Measurements from ENCODE around the gene CCDC27. TPM values are rescaled to one million over a fixed set of nuclear protein-coding genes. Genes with fewer than 3 reads are reported as not detected.

The CCDC27 gene
- total and polyA plus RNA-seq, 3 donors from 2014 or later = 10.6 to 28.4 (median 18.3) TPM

GRCh38 chr1:3775490-3776230, 23.4 kb downstream of the CCDC27 start:
- no peaks in the 10 kb centered on the region for H3K27me3 ChIP-seq
- no peaks in the 10 kb centered on the region for H3K36me3 ChIP-seq (ENCODE audit: low read depth, missing control alignments)
- H3K4me3 ChIP-seq = no peak overlapping the region
- no peaks in the 10 kb centered on the region for H3K9me3 ChIP-seq
- TF ChIP-seq CTCF (IDR thresholded peaks at IDR 0.05) (no peak), POLR2A (IDR thresholded peaks at IDR 0.05) (no peak)
- intact Hi-C loops (cut with DNase I; ENCODE audit: low total_unique reads) = no loop called here
- 50% methylated on average over 27 of the region's 27 CpGs; no CpG with 5 or more reads in 1 of the 2 donors for WGBS, 2 donors
- peak overlapping the region; percentile 76 for H3K27ac ChIP-seq
- DNase-seq = peak; percentile 80
- peaks cover 39% of the 10 kb centered on the region for H3K4me1 ChIP-seq

- Histone ChIP-seq H3K4me3 (no peak overlapping the region), H3K4me1 (peaks cover 32% of the 10 kb centered on the region), H3K36me3 (ENCODE audit: low read depth, missing control alignments) (no peaks in the 10 kb centered on the region), H3K27ac (peak overlapping the region in 1 of 2 donors; percentile 15), H3K27me3 (no peaks in the 10 kb centered on the region), H3K9me3 (no peaks in the 10 kb centered on the region)
- WGBS, 2 donors = 80 to 89% methylated on average over 9 to 21 of the region's 21 CpGs
- TF ChIP-seq POLR2A (IDR thresholded peaks at IDR 0.05) (no peak), CTCF (IDR thresholded peaks at IDR 0.05) (no peak)
- DNase-seq = no peak
- intact Hi-C loops (cut with DNase I; ENCODE audit: low total_unique reads) = no loop called here
These were observed 24.1 kb downstream of the CCDC27 start for GRCh38 chr1:3776231-3776961.

GRCh38 chr1:3777078-3777547, 24.9 kb downstream of the CCDC27 start:
- 82 to 90% methylated on average over 2 to 10 of the region's 10 CpGs for WGBS, 2 donors
- TF ChIP-seq CTCF (IDR thresholded peaks at IDR 0.05) (no peak), POLR2A (IDR thresholded peaks at IDR 0.05) (no peak)
- intact Hi-C loops (cut with DNase I; ENCODE audit: low total_unique reads) = no loop called here

GRCh38 chr1:3777647-3778589, 25.7 kb downstream of the CCDC27 start:
- Histone ChIP-seq H3K27ac (no peak overlapping the region), H3K4me1 (peaks cover 25% of the 10 kb centered on the region), H3K36me3 (ENCODE audit: low read depth, missing control alignments) (no peaks in the 10 kb centered on the region), H3K27me3 (no peaks in the 10 kb centered on the region), H3K4me3 (no peak overlapping the region), H3K9me3 (no peaks in the 10 kb centered on the region)
- TF ChIP-seq CTCF (IDR thresholded peaks at IDR 0.05) (no peak), POLR2A (IDR thresholded peaks at IDR 0.05) (no peak)
- intact Hi-C loops (cut with DNase I; ENCODE audit: low total_unique reads) = no loop called here
- WGBS, 2 donors = 87 to 89% methylated on average over 10 to 18 of the region's 20 CpGs
- DNase-seq = no peak

More at GRCh38 chr1:3777078-3777547, 24.9 kb downstream of the CCDC27 start:
- peaks cover 25% of the 10 kb centered on the region for H3K4me1 ChIP-seq
- no peaks in the 10 kb centered on the region for H3K9me3 ChIP-seq
- H3K27ac ChIP-seq = no peak overlapping the region
- H3K4me3 ChIP-seq = no peak overlapping the region
- H3K36me3 ChIP-seq (ENCODE audit: low read depth, missing control alignments) = no peaks in the 10 kb centered on the region
- H3K27me3 ChIP-seq = no peaks in the 10 kb centered on the region
- DNase-seq = no peak
